Smooth muscle cell (in vitro differentiated cells): Measurements from ENCODE around the gene TBC1D22A. TPM values are rescaled to one million over a fixed set of nuclear protein-coding genes. Genes with fewer than 3 reads are reported as not detected.

Experiments used
- DNase-seq: peaks from one replicate; lab custom pipeline; 2025; ENCODE audit not compliant: unreplicated experiment; lab: John Stamatoyannopoulos, UW
- H2AFZ ChIP-seq: fragments of 200-600 bp; sonication (generic); 2 replicates; pipeline ENCODE4 v1.6.0; 2016; ENCODE audit warnings: antibody characterized with exemption, low read depth, mild to moderate bottlenecking
- H3F3A ChIP-seq: fragments of 200-600 bp; sonication (generic); 2 replicates; pipeline ENCODE4 v1.6.0; 2017; ENCODE audit warnings: antibody characterized with exemption, low read depth
- H3K27ac ChIP-seq: fragments of 200-600 bp; sonication (generic); 2 replicates; pipeline ENCODE4 v1.5.1; 2016; ENCODE audit warnings: low read depth, mild to moderate bottlenecking
- H3K27me3 ChIP-seq: fragments of 200-600 bp; sonication (generic); 2 replicates; pipeline ENCODE4 v1.6.1; 2016; ENCODE audit warnings: low read depth, mild to moderate bottlenecking
- H3K36me3 ChIP-seq: fragments of 200-600 bp; sonication (generic); 2 replicates; pipeline ENCODE4 v1.5.1; 2016; ENCODE audit warnings: low read depth
- H3K4me1 ChIP-seq: fragments of 200-600 bp; sonication (generic); 2 replicates; pipeline ENCODE4 v1.5.1; 2016; ENCODE audit warnings: low read depth
- H3K4me2 ChIP-seq: fragments of 200-600 bp; sonication (generic); 2 replicates; pipeline ENCODE4 v1.6.0; 2016; ENCODE audit warnings: mild to moderate bottlenecking
- H3K4me3 ChIP-seq: fragments of 200-600 bp; sonication (generic); 2 replicates; pipeline ENCODE4 v1.5.1; 2016; ENCODE audit warnings: mild to moderate bottlenecking
- H3K79me2 ChIP-seq: fragments of 200-600 bp; sonication (generic); 2 replicates; pipeline ENCODE4 v1.6.0; 2016; ENCODE audit warnings: low read depth, mild to moderate bottlenecking
- H3K9ac ChIP-seq: fragments of 200-600 bp; sonication (generic); 2 replicates; pipeline ENCODE4 v1.6.0; 2016; ENCODE audit warnings: low read depth
- H3K9me3 ChIP-seq: fragments of 200-600 bp; sonication (generic); replicated peaks from 2 replicates; pipeline ENCODE4 v1.5.1; 2016; ENCODE audit warnings: low read depth
- H4K20me1 ChIP-seq: fragments of 200-600 bp; sonication (generic); 2 replicates; pipeline ENCODE4 v1.6.0; 2016; ENCODE audit warnings: low read depth
- WGBS: methylation state at CpG from one replicate; pipeline ENCODE4 v1.1.7; 2016; ENCODE audit warnings: low lambda C conversion rate; 5-methylcytosine and 5-hydroxymethylcytosine counted together
- polyA plus RNA-seq: library from polyadenylated mRNA; unstranded; fragments of >200 nt; fragmentation: Nextera tagmentation; extraction: Ambion mirVana; gene quantifications from 2 replicates; pipeline ENCODE4 v1.2.1, GENCODE V29; 2016
- total RNA-seq: library from RNA; depleted of rRNA; stranded (reverse); fragments of >200 nt; gene quantifications from 2 replicates; pipeline ENCODE4 v1.2.3, GENCODE V29; 2014
- TF ChIP-seq, protein P1 (sequence below): fragments of 200-600 bp; sonication (generic); IDR thresholded peaks from 2 replicates; pipeline ENCODE4 v1.5.1; 2017; ENCODE audit warnings: borderline replicate concordance, mild to moderate bottlenecking, antibody characterized with exemption; ENCODE audit not compliant: insufficient read depth, poor library complexity, severe bottlenecking

The TBC1D22A gene
- total and polyA plus RNA-seq, 2 experiments from 2014 or later = 12.5 to 14.4 TPM

DNA sequence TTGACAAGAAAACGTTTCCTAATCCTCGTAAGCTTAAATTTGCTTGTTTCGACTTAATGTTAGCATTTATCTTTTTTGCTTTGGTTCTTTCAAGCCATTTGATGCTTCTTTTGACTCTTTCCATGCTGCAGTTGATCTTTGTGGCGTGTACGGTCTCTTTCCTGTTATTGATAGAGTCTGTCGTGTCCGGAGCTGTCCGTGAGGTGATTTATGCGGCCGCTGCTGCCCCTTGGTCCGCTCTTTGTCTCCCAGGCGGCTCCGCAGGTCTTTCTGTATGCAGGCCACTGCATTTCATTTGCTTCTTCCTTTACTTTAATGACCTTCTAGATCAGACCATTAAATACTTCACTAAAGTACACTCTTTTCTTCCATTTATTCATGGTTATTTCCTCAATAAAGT is 50.3 kb downstream of the TBC1D22A start:
- Histone ChIP-seq H3K4me3 (no peak overlapping the region), H3K27ac (no peak overlapping the region), H3F3A (no peaks in the 10 kb centered on the region), H3K27me3 (no peaks in the 10 kb centered on the region), H3K4me2 (no peak overlapping the region), H3K79me2 (peaks cover 9% of the 10 kb centered on the region), H2AFZ (no peak overlapping the region), H3K4me1 (peaks cover 5% of the 10 kb centered on the region), H3K36me3 (no peaks in the 10 kb centered on the region), H3K9me3 (no peaks in the 10 kb centered on the region), H3K9ac (no peak overlapping the region), H4K20me1 (peaks cover 67% of the 10 kb centered on the region)
- no peak for DNase-seq
- TF ChIP-seq, protein P1, sequence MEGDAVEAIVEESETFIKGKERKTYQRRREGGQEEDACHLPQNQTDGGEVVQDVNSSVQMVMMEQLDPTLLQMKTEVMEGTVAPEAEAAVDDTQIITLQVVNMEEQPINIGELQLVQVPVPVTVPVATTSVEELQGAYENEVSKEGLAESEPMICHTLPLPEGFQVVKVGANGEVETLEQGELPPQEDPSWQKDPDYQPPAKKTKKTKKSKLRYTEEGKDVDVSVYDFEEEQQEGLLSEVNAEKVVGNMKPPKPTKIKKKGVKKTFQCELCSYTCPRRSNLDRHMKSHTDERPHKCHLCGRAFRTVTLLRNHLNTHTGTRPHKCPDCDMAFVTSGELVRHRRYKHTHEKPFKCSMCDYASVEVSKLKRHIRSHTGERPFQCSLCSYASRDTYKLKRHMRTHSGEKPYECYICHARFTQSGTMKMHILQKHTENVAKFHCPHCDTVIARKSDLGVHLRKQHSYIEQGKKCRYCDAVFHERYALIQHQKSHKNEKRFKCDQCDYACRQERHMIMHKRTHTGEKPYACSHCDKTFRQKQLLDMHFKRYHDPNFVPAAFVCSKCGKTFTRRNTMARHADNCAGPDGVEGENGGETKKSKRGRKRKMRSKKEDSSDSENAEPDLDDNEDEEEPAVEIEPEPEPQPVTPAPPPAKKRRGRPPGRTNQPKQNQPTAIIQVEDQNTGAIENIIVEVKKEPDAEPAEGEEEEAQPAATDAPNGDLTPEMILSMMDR = no peak
- 82% methylated on average over 13 of the region's 13 CpGs for WGBS

DNA sequence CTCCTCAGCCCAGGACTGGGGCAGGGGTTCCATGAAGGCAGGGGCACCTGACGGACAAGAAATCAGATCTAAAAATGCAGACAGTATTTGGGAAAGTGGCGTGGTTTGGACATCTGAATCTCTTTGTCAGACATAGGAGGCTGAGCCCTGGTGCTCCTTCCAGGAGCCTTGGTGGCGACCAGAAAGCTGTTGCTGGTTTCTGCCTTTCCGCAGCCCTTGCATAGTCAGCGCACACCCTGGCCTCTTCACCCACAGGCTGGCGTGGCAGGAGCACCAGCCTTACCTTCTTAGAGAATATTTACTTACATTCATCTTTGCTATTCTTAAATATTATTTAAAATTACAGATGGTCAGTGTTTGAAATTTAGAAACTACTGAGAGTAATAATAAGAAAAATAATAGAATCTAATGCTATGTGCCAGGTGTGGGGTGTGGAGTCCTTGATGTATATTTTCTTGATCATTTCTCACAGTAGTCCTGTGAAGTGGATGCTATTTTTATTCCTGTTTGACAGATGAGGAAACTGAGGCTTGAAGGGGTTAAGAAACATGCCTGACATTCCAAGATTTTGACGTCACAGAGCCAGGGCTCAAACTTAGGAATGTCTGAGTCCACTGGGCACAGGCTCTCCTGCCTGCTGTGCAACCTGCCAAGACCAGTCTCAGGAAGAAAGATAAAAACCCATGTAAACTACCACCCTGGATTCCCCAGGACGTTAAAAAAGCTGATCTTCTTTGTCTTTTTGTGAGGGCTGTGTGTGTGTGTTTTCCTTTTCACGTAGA is 51.6 kb downstream of the TBC1D22A start:
- Histone ChIP-seq H3K79me2 (peaks cover 20% of the 10 kb centered on the region), H3K4me2 (no peak overlapping the region), H4K20me1 (peaks cover 66% of the 10 kb centered on the region), H3K4me3 (no peak overlapping the region), H3K27ac (no peak overlapping the region), H3K27me3 (no peaks in the 10 kb centered on the region), H3K9me3 (no peaks in the 10 kb centered on the region), H3K36me3 (no peaks in the 10 kb centered on the region), H3K4me1 (peaks cover 5% of the 10 kb centered on the region), H3F3A (no peaks in the 10 kb centered on the region), H2AFZ (no peak overlapping the region), H3K9ac (no peak overlapping the region)
- TF ChIP-seq, protein P1 = no peak
- no peak for DNase-seq
- WGBS = 69% methylated on average over 9 of the region's 9 CpGs

DNA sequence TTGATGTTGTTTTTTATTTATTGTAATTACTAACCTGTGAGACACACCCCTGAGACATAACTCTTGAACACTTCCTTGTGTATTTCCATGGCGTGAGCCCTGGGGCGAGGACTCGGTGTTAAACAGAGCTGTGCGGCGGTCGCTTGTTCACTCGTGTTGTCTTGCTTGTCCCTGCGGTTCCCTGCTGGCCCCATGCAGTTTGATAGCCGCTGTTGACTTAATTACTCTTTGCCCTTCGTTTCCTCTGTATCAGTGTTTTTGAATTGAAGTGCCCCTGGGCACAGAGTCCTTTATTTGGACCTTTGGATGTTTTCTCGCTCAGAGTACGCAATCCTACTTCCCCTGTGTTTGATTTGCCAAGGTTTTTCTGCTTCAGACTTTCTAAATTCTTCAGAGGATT is 52.7 kb downstream of the TBC1D22A start:
- Histone ChIP-seq H2AFZ (no peak overlapping the region), H3K4me2 (no peak overlapping the region), H3K27ac (no peak overlapping the region), H3F3A (no peaks in the 10 kb centered on the region), H3K4me1 (peaks cover 5% of the 10 kb centered on the region), H3K4me3 (no peak overlapping the region), H3K9me3 (no peaks in the 10 kb centered on the region), H3K79me2 (peaks cover 24% of the 10 kb centered on the region), H4K20me1 (peaks cover 70% of the 10 kb centered on the region), H3K36me3 (no peaks in the 10 kb centered on the region), H3K27me3 (no peaks in the 10 kb centered on the region), H3K9ac (no peak overlapping the region)
- TF ChIP-seq, protein P1 = no peak
- WGBS = 92% methylated on average over 12 of the region's 12 CpGs
- DNase-seq = no peak

DNA sequence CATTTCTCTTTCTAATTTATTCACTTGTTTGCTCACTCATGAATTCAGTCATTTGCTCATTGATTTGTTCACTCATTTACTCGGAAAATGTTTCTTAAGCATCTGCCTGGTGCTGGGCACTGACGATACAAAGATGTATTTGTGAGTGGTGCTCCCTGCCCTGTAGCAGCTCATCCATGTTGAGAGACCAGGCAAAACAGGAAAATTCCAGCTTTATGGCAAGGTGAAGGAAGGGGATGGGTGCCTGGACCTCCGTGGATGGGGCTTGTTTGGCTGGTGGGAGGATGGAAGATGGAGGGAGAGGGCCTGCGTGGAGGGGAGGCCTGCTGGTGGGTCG is 53.1 kb downstream of the TBC1D22A start:
- no peak for DNase-seq
- Histone ChIP-seq H3K4me3 (no peak overlapping the region), H3K4me2 (no peak overlapping the region), H3K4me1 (peaks cover 5% of the 10 kb centered on the region), H3K27me3 (no peaks in the 10 kb centered on the region), H3K9ac (no peak overlapping the region), H3K79me2 (peaks cover 24% of the 10 kb centered on the region), H3K36me3 (no peaks in the 10 kb centered on the region), H3K27ac (no peak overlapping the region), H3F3A (no peaks in the 10 kb centered on the region), H2AFZ (no peak overlapping the region), H3K9me3 (no peaks in the 10 kb centered on the region), H4K20me1 (peaks cover 74% of the 10 kb centered on the region)
- TF ChIP-seq, protein P1 = no peak
- 92% methylated on average over 5 of the region's 5 CpGs for WGBS
